ENCODE results near the gene SLAMF1.
"Not testable (repeated sequence)": the region's sequence is repeated elsewhere in the genome, so short reads cannot be mapped to it uniquely, and the experiment has no call there.

SLAMF1 gene

GRCh38 chr1:160664573-160665051, 17.8 kb upstream of the SLAMF1 start:
- DNase-seq, result no peak

DNA sequence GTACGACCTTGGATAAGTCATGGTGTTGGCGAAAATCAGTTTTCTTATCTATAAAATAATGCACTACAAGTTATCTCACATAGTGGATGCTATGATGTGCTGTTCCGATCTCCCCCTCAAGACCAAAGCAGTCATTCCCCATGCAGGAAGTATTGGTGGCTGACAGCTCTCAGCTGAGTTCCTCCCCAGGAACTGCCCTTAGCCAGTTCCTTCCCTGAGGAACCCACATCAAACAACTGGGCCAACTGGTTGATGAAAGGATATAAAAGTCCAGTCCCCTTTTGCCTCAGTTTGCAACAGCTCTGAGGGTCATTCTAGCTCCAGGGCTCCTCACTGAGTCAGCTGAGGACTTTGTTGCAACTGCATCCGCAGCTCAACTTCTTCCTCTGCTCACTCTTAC, 16.1 kb upstream of the SLAMF1 start:
- no peak for DNase-seq

DNA sequence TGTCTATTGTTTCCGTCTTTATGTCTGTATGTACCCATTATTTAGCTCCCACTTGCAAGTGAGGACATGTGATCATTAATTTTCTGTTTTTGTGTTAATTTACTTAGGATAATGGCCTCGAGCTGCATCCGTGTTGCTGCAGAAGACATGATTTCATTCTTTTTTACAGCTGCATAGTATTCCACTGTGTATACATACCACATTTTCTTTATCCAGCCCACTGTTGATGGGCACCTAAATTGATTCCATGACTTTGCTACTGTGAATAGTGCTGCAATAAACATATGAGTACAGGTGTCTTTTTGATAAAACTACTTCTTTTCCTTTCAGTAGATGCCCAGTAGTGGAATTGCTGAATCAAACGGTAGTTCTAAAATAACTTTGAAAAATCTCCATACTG, 12.7 kb upstream of the SLAMF1 start:
- no peak for DNase-seq

- DNase-seq, result no peak
Observed at GRCh38 chr1:160658814-160659193, 12.0 kb upstream of the SLAMF1 start.

GRCh38 chr1:160658162-160658813, 11.4 kb upstream of the SLAMF1 start:
- DNase-seq, result no peak

GRCh38 chr1:160657250-160657781, 10.5 kb upstream of the SLAMF1 start:
- no peak for DNase-seq

DNA sequence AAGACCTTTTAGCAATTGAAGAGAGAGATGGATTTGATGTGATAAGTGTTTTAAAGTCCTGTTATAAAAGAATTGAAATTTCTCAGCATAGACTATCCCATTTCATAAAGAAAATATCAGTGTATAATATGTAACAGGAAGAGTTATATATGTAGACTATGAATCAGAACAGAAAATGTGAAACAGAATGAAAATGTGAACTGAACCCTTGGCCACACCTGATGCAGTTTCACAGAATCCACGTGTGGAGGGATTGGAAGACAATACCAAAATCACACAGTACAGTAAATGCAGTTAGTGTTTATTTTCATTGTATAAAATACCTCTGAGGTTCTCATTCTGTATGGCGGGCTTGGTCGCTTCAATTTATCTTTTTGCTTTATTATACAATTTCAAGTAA, 9.9 kb upstream of the SLAMF1 start:
- no peak for DNase-seq

DNA sequence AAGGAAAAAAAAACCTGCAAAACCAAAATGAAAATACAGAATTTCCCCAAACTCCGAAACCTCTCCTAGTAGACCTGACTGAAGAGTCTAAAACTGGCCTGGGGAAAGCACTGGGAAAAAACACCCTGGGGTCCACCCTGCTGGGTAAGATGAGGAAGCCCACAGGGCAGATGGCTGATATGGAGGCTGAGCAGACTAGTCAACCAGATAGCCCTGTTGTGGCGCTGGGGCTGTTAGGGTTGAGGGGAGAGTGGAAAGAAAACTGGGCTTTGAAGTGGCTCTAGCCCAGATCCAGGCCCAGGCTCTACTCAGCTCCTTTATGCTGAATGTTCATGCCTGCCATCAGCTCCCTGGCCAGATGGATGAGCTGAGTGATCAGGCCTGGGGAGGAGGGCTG, 6.8 kb upstream of the SLAMF1 start:
- DNase-seq, result no peak

- no peak for DNase-seq
Observed at GRCh38 chr1:160652924-160653619, 6.2 kb upstream of the SLAMF1 start.

- DNase-seq, result not testable (repeated sequence)
Observed at GRCh38 chr1:160652065-160652641, 5.3 kb upstream of the SLAMF1 start.

DNA sequence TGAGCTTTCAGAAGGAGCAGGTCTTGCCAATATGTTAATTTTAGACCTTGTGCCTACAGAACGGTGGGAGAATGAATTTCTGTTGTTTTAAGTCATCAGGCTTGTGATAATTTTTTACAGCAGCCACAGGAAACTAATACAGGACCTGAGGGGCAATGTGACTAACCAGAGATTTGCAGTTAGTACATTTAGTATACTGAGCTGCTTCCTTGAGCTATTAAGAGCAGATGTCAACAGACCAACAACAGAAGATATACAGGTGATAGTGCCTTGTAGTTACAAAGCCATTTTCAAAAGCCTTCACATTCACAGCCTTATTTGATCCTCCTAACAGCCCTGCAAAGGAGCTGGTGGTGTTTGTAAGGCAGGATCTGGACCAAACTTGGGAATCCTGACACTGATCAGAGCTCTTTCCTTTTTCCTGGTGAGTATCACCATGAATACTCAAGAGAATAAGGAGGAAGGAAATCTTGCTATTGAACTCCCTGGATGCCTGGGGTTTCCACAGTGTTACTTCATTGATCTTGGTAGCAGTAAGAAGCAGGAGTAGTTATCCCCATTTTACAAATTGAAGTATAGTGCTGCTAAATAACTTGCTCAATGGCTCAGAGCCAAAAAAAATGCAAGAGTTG, 4.7 kb upstream of the SLAMF1 start:
- no peak for DNase-seq

- no peak for DNase-seq
Observed at GRCh38 chr1:160647329-160647720, 481 bp upstream of the SLAMF1 start.

DNA sequence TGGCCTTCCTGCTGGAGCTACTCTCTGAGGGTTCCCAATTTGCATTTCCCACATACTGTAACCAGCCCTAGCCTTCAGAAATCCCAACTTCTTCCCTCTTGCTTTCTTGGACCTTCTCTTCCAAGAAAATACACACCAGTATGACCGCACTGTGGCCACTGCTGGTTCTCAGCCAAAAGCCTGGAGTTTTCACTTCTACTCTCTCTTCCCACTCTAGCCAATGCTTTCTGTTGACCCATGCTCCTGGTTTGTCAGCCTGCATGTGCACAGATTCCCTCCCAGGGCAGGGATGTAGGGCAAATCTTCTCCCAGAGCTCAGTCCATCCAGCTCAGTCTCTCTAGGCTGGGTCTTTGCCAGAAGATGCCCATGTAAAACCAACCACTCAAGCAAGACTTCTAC, 664 bp downstream of the SLAMF1 start:
- DNase-seq, result no peak

- no peak for DNase-seq
Observed at GRCh38 chr1:160645386-160646130, 1.3 kb downstream of the SLAMF1 start.

GRCh38 chr1:160644399-160644798, 2.4 kb downstream of the SLAMF1 start:
- no peak for DNase-seq

GRCh38 chr1:160643138-160643537, 3.7 kb downstream of the SLAMF1 start:
- no peak for DNase-seq

GRCh38 chr1:160642281-160642644, 4.6 kb downstream of the SLAMF1 start:
- DNase-seq, result no peak

DNA sequence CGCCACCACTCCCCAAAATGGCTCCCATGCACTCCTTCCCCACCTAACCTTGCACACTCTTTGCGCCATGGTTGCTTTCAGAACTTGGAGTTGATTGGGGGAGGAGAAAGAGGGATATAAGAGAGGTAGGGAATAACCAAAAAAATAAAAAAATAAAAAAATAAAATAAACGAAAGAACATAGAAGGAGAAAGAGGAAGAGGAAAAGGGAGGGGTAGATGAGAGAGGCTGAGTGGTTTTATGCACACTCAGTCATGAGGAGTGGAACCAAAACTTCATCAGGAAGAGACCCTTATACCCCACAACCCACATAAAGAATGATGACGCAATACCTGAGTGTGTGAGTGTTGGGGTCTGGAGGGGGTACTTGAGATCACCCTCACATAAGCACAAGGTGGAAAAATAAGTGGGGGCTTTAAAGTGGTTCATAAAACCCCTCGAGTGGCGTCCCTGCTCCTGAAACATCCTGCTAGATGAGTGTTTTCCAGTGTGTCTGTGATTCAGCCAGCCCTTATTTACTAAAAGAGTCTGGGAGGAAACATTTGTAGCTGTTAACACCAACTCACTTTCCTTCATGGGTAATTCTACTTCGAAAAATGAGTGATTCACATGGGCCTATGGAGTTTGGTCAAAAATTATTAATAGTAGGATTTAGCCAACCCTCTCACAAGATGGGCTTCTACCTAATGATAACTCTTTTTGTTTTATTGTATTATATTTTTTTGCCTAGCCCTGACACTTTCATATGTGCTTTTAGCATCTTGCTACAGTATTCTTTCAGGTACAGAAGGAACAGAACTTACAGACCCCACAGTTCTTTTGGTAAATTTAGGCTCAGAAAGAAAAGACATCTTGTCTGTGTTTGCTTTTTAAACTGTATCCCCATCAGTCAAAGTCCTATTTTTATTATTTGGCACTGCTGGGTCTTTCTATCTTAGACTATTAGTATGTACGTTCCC, 5.2 kb downstream of the SLAMF1 start:
- DNase-seq, result no peak

GRCh38 chr1:160640359-160641123, 6.3 kb downstream of the SLAMF1 start:
- no peak for DNase-seq

- DNase-seq, result no peak
Observed at GRCh38 chr1:160639652-160640051, 7.2 kb downstream of the SLAMF1 start.

DNA sequence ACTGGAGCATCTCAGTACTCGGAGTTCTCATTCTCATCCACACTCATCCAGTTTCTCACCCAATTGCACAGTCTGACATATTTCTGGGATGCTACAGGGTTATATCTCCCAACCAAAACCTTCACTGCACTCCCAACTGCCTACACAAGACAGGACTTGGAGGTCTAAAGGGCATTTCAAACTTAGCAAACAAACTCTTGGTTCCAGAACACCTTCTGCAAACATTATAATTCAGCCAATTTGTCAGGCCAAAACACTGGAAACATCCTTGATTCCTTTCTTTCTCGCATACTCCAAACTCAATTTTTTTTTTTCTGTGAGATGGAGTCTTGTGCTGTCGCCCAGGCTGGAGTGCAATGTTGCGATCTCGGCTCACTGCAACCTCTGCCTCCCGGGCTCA, 7.9 kb downstream of the SLAMF1 start:
- DNase-seq, result no peak

Data from activated gamma-delta T cell (primary cell).